NT2/D1 (cell line): ENCODE data around the gene INHA.

Experiments used
- DNase-seq: peaks from one replicate; pipeline ENCODE4 v3.0.0-alpha.2; 2011; ENCODE audit warnings: low read depth, low spot score
- H3K27me3 ChIP-seq: 2 replicates; pipeline ENCODE4 v1.6.0; 2011; ENCODE audit warnings: mild to moderate bottlenecking; ENCODE audit not compliant: insufficient read length, insufficient read depth
- H3K36me3 ChIP-seq: 2 replicates; pipeline ENCODE4 v1.6.1; 2011; ENCODE audit warnings: mild to moderate bottlenecking, low read length, mixed read lengths; ENCODE audit not compliant: insufficient read depth, insufficient read length
- H3K4me1 ChIP-seq: 2 replicates; pipeline ENCODE4 v1.5.1; 2011; ENCODE audit not compliant: insufficient read depth, insufficient read length
- H3K4me3 ChIP-seq: 2 replicates; pipeline ENCODE4 v1.5.1; 2011; ENCODE audit warnings: low read depth; ENCODE audit not compliant: insufficient read length
- H3K9ac ChIP-seq: 2 replicates; pipeline ENCODE4 v1.6.0; 2011; ENCODE audit warnings: low read depth; ENCODE audit not compliant: insufficient read length
- H3K9me3 ChIP-seq: 2 replicates; pipeline ENCODE4 v1.5.1; 2011; ENCODE audit warnings: mild to moderate bottlenecking, low read length; ENCODE audit not compliant: insufficient read depth
- SUZ12 ChIP-seq: IDR thresholded peaks from 2 replicates; pipeline ENCODE4 v1.6.1; 2011; ENCODE audit not compliant: insufficient read length, insufficient read depth; ENCODE audit errors: extremely low read depth
- YY1 ChIP-seq: IDR thresholded peaks from 2 replicates; pipeline ENCODE4 v1.6.1; 2011; ENCODE audit not compliant: insufficient read length, insufficient read depth
- ZNF274 ChIP-seq: IDR thresholded peaks from 2 replicates; pipeline ENCODE4 v1.6.1; 2011; ENCODE audit warnings: mild to moderate bottlenecking, low read depth, low read length

The INHA gene

DNA sequence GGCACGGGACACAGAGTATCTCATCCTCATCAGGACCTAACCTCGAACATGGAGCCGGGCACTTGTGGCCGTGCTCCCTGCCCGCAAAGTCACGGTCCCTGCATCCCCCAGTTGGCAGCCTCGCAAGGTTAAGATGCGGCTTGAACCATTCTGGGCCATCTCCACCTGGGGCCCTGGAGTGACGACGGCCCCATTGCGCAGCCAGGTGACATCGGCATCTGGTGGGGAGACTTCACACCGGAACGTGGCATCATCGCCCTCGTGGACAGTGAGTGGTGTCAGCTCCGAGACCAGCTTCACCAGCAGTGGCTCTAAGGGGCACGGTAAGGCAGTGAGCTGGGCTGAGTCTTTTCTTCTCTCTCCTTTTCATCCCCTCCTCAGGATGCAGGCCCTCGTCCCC lies 15.7 kb upstream of the INHA start:
- Histone ChIP-seq H3K27me3 (peaks cover 12% of the 10 kb centered on the region), H3K4me3 (no peak overlapping the region), H3K9ac (no peak overlapping the region), H3K9me3 (no peaks in the 10 kb centered on the region), H3K36me3 (peaks cover 60% of the 10 kb centered on the region), H3K4me1 (peaks cover 16% of the 10 kb centered on the region)
- no peak for DNase-seq
- no peak for TF ChIP-seq YY1

DNA sequence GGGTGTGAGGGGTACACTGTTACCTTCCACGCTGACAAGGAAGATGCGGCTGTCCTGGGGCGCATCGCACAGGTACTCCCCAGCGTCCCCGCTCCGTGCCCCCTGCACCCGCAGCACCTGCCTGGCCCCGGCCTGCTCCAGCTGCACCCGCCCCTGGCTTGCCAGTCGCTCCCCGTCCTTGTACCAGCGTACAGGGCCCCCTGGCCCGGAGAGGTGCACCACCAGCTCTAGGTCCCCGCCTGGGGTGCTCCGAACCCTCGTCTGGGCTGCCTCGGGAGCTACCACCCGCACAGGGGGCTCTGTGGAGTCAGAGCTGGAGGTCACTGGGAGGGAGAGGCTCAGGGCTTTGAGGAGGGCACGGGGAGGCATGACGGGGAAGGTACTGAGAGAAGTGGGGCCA lies 14.8 kb upstream of the INHA start:
- no peak overlapping the region for H3K4me3 ChIP-seq
- TF ChIP-seq ZNF274: no peak
- TF ChIP-seq YY1: no peak
- TF ChIP-seq SUZ12: no peak
- no peak overlapping the region for H3K9ac ChIP-seq
- peaks cover 69% of the 10 kb centered on the region for H3K36me3 ChIP-seq
- no peaks in the 10 kb centered on the region for H3K9me3 ChIP-seq
- H3K4me1 ChIP-seq: peaks cover 19% of the 10 kb centered on the region
- H3K27me3 ChIP-seq: peaks cover 12% of the 10 kb centered on the region
- no peak for DNase-seq

DNA sequence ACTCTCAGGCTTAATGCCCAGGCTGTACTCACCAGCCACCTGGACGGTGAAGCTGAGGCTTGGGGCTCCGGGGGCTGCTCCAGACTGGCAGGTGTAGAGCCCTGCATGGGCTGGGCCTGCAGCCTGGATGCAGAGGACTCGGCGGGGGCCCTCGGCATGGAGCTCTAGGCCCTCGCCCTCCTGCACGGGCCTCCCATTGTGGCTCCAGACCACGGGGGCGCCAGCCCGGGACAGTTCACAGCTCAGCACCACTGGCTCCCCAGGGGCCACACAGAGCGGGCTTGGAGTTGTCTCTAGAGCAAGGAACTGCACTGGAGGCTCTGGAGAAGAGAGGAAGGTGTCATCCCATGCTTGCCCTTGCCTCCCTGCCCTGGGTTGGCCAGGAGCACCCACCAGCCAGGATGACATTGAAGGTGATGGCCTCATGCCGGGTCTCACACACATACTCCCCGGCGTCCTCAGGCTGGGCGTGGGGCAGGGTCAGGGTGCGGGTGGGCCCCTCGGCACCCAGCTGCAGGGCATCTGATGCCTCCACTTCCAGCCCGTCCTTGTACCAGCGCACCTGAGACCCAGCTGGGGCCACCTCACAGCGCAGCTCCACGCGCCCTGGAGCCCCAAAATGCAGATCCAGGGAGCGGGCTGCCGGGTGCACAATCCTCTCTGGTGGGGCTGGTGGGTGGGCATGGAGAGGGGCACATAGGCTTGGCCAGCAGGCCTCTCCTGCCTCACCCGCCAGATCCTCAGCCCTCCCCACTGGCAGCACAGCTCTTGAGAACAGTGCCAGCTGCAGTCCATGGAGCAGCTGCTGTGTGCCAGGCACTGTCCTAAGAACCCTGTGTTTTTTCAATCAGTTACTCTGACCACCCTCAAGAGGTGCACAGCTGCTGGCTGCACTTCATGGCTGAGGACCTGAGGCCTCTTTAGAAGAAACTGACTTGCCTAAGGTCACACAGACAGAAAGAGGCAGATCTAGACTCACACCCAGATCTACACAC lies 14.0 kb upstream of the INHA start:
- Histone ChIP-seq H3K4me1 (peaks cover 20% of the 10 kb centered on the region), H3K9me3 (no peaks in the 10 kb centered on the region), H3K9ac (no peak overlapping the region), H3K27me3 (peaks cover 6% of the 10 kb centered on the region), H3K4me3 (no peak overlapping the region), H3K36me3 (peaks cover 77% of the 10 kb centered on the region)
- no peak for DNase-seq
- no peak for TF ChIP-seq YY1

DNA sequence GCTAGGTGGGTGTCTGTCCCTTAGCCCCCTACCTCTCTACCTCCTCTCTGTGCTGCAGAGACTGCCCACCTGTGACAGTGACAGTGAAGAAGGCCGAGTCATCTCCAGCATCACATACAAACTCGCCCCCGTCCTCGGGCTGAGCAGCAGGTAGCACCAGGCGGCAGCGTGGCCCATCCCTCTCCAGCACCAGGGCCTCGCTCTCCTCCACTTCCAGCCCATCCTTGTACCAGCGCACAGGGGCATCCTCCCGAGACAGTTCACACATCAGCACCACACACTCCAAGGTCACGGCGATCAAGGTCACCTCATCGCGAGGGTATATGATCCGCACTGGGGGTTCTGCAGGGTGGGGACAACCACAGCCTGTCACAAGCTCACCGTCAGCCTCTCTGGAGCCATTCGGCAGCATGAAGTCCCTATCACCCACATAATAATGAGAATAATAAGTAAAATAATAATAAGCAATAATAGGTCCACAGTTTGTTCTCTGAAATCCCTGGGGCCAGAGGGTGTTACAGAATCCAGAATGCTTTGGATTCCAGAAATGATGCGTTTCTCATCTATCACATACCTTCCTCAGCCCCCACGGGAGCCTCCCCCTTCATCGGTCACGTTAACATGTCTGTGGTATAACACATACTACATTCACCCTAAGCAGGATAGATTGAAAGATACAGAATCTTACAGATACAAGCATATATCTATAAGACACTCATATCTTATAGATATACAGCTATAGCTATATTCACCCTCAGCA lies 12.8 kb upstream of the INHA start:
- H3K27me3 ChIP-seq: no peaks in the 10 kb centered on the region
- peaks cover 84% of the 10 kb centered on the region for H3K36me3 ChIP-seq
- H3K9me3 ChIP-seq: no peaks in the 10 kb centered on the region
- no peak overlapping the region for H3K4me3 ChIP-seq
- H3K9ac ChIP-seq: no peak overlapping the region
- DNase-seq: no peak
- no peak for TF ChIP-seq SUZ12
- no peak for TF ChIP-seq ZNF274
- no peak for TF ChIP-seq YY1
- peaks cover 28% of the 10 kb centered on the region for H3K4me1 ChIP-seq

DNA sequence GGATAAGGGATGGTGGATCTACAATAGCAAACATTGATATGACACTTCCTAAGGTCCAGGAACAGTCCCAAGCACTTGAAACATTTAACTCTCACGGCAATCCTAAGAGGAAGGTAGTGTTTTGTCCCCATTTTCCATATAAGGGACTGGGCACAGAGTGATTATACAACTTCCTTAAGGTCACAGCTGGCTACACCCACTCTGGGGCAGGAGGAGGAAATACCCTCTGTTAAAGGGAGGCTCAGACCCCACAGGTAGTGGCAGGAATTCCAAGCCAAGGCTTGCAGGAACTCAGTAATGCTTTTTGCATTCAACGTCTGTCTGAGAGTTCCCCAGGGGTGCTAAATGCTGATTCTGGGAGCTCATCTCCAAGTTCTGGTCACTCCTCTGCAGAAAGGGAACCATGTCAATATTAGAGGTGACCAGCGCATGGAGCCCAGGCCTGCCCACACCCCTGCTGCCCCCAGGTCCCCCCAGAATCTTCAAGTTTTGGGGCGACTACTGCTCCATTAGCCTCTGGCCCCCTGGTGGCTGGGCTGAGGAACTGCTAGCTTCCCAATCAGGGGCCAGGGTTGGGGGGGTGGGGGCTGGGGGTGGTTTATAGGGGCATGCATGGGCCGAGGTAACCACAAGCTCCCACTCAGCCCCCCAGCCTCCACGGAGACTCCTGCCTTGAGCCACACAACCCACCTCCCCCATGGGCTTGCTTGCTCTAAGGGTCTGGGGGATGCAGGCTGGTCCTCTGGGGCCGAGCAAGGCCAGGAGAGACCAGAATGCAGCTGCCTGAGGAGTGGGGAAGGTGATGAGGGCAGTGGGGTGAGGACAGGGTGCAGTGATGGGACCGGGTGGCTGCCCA lies 11.8 kb upstream of the INHA start:
- no peak overlapping the region for H3K4me3 ChIP-seq
- peaks cover 34% of the 10 kb centered on the region for H3K4me1 ChIP-seq
- H3K36me3 ChIP-seq: peaks cover 85% of the 10 kb centered on the region
- no peak overlapping the region for H3K9ac ChIP-seq
- DNase-seq: no peak
- H3K9me3 ChIP-seq: no peaks in the 10 kb centered on the region
- TF ChIP-seq YY1 (no peak), SUZ12 (no peak), ZNF274 (no peak)
- no peaks in the 10 kb centered on the region for H3K27me3 ChIP-seq

DNA sequence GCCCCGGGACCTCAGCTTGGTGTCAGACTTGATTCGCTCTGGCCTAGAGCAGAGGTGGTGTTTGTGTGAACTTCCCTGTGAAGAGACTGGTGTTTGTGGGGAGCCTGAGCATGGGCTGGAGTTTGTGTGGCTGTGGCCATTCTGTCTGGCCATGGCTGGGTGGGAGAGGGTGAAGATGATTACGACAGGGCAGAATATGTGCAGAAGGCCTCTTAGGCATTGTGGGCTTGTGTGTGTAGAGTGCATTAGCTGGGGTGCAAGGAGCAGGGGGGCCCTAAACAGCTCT lies 11.3 kb upstream of the INHA start:
- peaks cover 83% of the 10 kb centered on the region for H3K36me3 ChIP-seq
- no peaks in the 10 kb centered on the region for H3K27me3 ChIP-seq
- no peaks in the 10 kb centered on the region for H3K9me3 ChIP-seq
- TF ChIP-seq YY1 (no peak), ZNF274 (no peak), SUZ12 (no peak)
- H3K4me3 ChIP-seq: no peak overlapping the region
- no peak for DNase-seq
- H3K9ac ChIP-seq: no peak overlapping the region
- peaks cover 37% of the 10 kb centered on the region for H3K4me1 ChIP-seq
